HCT116 (cell line): ENCODE results near the gene SNRNP40. TPM values are rescaled to one million over a fixed set of nuclear protein-coding genes. Genes with fewer than 3 reads are reported as not detected.

ENCODE experiments used
- ATAC-seq: fragments of 200-7000 bp; cut with Tn5 transposase; 2 replicates; pipeline ENCODE4 v1.9.1; 2020; ENCODE audit warnings: mild to moderate bottlenecking, moderate library complexity
- BruUV-seq: library from RNA; stranded (reverse); fragments of 400-500 nt; replicated peaks from 2 replicates; lab custom pipeline; 2021; lab: Mats Ljungman, UMichigan
- CTCF ChIA-PET: fragments of 300-600 bp; sonication (Branson Sonifier 250); formaldehyde crosslinking; loops from one replicate; lab custom pipeline; 2021; ENCODE audit warnings: antibody characterized with exemption; lab: Charles Lee
- POLR2A ChIA-PET: fragments of 300-600, 350-600 bp; sonication (Branson Sonifier 250); formaldehyde crosslinking; loops from one replicate; lab custom pipeline; 2021; ENCODE audit warnings: antibody characterized with exemption; lab: Charles Lee
- RAD21 ChIA-PET, 2 experiments: fragments of 300-600 bp; sonication (Branson Sonifier 250); formaldehyde crosslinking; loops; one replicate each; lab custom pipeline; 2023; ENCODE audit warnings: low total read pairs in 2 of 2; ENCODE audit not compliant: uncharacterized antibody in 2 of 2, unreplicated experiment in 2 of 2, low non-redundant PET in 1 of 2; lab: Charles Lee
- DNase-seq: peaks from one replicate; pipeline ENCODE4 v3.0.0-alpha.2; 2010; ENCODE audit warnings: low read depth, low spot score
- H2AFZ ChIP-seq: fragments of 200-600 bp; shearing (Covaris generic), sonication (generic); 2 replicates; pipeline ENCODE4 v1.6.1; 2017; ENCODE audit warnings: low read depth, mixed run types, mixed read lengths, antibody characterized with exemption, low read length; ENCODE audit not compliant: poor library complexity, severe bottlenecking
- H3K27ac ChIP-seq: 2 replicates; pipeline ENCODE4 v1.5.1; 2012; ENCODE audit warnings: low read depth, low read length
- H3K27me3 ChIP-seq: fragments of 200-600 bp; sonication (generic); 2 replicates; pipeline ENCODE4 v1.6.1; 2016; ENCODE audit warnings: mixed run types, low read length, mixed read lengths; ENCODE audit not compliant: insufficient read depth
- H3K36me3 ChIP-seq, 2 experiments: fragments of 200-500 bp in 1 of 2; fragments of 200-600 bp in 1 of 2; sonication (Bioruptor generic) in 1 of 2; sonication (generic) in 1 of 2; 2 replicates each; pipeline versions ENCODE4 v1.5.1 to v1.6.1; 2014 to 2016; ENCODE audit warnings: low read length in 2 of 2, inconsistent platforms in 1 of 2, mixed read lengths in 1 of 2, mixed run types in 1 of 2; ENCODE audit not compliant: insufficient read depth in 2 of 2, control insufficient read depth in 1 of 2
- H3K4me1 ChIP-seq, 2 experiments: fragments of 200-600 bp in 1 of 2; sonication (generic) in 1 of 2; 2 replicates each; pipeline versions ENCODE4 v1.5.1 to v1.6.1; 2012 to 2017; ENCODE audit warnings: low read length in 2 of 2, inconsistent platforms in 1 of 2, mild to moderate bottlenecking in 1 of 2, mixed read lengths in 1 of 2, mixed run types in 1 of 2, moderate library complexity in 1 of 2; ENCODE audit not compliant: insufficient read depth in 2 of 2, control insufficient read depth in 1 of 2
- H3K4me2 ChIP-seq: fragments of 200-600 bp; sonication (generic); 2 replicates; pipeline ENCODE4 v1.6.1; 2017; ENCODE audit warnings: mixed run types, low read length, mixed read lengths
- H3K4me3 ChIP-seq, 2 experiments: fragments of 200-600 bp in 1 of 2; sonication (generic) in 1 of 2; replicated peaks in 1 of 2; 2 replicates each; pipeline ENCODE4 v1.5.1; 2011 to 2016; ENCODE audit warnings: low read length in 2 of 2, control low read depth in 1 of 2, low read depth in 1 of 2, mild to moderate bottlenecking in 1 of 2, mixed read lengths in 1 of 2, mixed run types in 1 of 2
- H3K79me2 ChIP-seq: fragments of 200-600 bp; sonication (generic); 2 replicates; pipeline ENCODE4 v1.6.1; 2017; ENCODE audit warnings: mild to moderate bottlenecking, mixed run types, low read length, moderate library complexity, mixed read lengths; ENCODE audit not compliant: insufficient read depth
- H3K9ac ChIP-seq: fragments of 200-600 bp; sonication (generic); 2 replicates; pipeline ENCODE4 v1.6.1; 2016; ENCODE audit warnings: low read length, mixed read lengths
- H3K9me2 ChIP-seq: fragments of 200-600 bp; sonication (generic), shearing (Covaris generic); 2 replicates; pipeline ENCODE4 v1.6.1; 2017; ENCODE audit warnings: mixed run types, mild to moderate bottlenecking, moderate library complexity; ENCODE audit not compliant: insufficient read depth
- H3K9me3 ChIP-seq, 2 experiments: fragments of 200-500 bp in 1 of 2; fragments of 200-600 bp in 1 of 2; sonication (Bioruptor generic) in 1 of 2; sonication (generic) in 1 of 2; 2 replicates each; pipeline ENCODE4 v1.6.1; 2014 to 2017; ENCODE audit warnings: low read length in 2 of 2, mixed read lengths in 2 of 2, inconsistent platforms in 1 of 2, low read depth in 1 of 2, mild to moderate bottlenecking in 1 of 2, mixed run types in 1 of 2, moderate library complexity in 1 of 2; ENCODE audit not compliant: control insufficient read depth in 1 of 2, insufficient read depth in 1 of 2
- H4K20me1 ChIP-seq: fragments of 200-600 bp; sonication (generic), shearing (Covaris generic); 2 replicates; pipeline ENCODE4 v1.6.1; 2017; ENCODE audit warnings: mixed run types, mild to moderate bottlenecking, moderate library complexity; ENCODE audit not compliant: insufficient read depth
- ZBTB33 ChIP-seq: IDR thresholded peaks from 2 replicates; pipeline ENCODE4 v1.6.1; 2011; ENCODE audit warnings: mild to moderate bottlenecking, low read length, moderate library complexity; ENCODE audit not compliant: insufficient replicate concordance; ENCODE audit errors: extremely low read depth
- ZFX ChIP-seq: fragments of 450-650 bp; IDR thresholded peaks from 2 replicates; pipeline ENCODE4 v1.6.1; 2017
- intact Hi-C: fragments of 100-400 bp; cut with micrococcal nuclease; formaldehyde crosslinking; loops from 2 replicates; pipeline ENCODE4 v1.10.0; 2022
- total RNA-seq: library from RNA; stranded (reverse); gene quantifications from one replicate; pipeline ENCODE4 v1.2.1, GENCODE V29; 2021; ENCODE audit not compliant: unreplicated experiment

SNRNP40 gene
- total RNA-seq, 1 experiment from 2014 or later, result 91.8 TPM

GRCh38 chr1:31297277-31298247 lies 974 bp upstream of the SNRNP40 start:
- Histone ChIP-seq H3K4me3 (peak overlapping the region; percentile 65 to 98), H3K79me2 (peaks cover 90% of the 10 kb centered on the region), H3K9me3 (no peaks in the 10 kb centered on the region), H3K4me1 (peaks cover 4 to 22% of the 10 kb centered on the region in 2 experiments; a peak in 3 of 4 replicates), H3K9me2 (no peaks in the 10 kb centered on the region), H3K36me3 (peaks cover 7 to 11% of the 10 kb centered on the region in 2 experiments; a peak in 3 of 4 replicates), H3K9ac (peak overlapping the region; percentile 97), H3K27me3 (no peaks in the 10 kb centered on the region), H3K4me2 (peak overlapping the region; percentile 73), H4K20me1 (no peaks in the 10 kb centered on the region), H2AFZ (no peak overlapping the region), H3K27ac (peak overlapping the region; percentile 40)
- TF ChIP-seq ZFX (0 out of 2 replicates have a peak, but pooled peaks have one; percentile 2), ZBTB33 (no peak)
- POLR2A ChIA-PET, result interaction anchor here (0.6 to 1.5 kb wide), 12 partner anchors 10 to 237 kb away, joined by 3 to 18 read pairs (median 4); no protein-coding TSS in a partner anchor
- CTCF ChIA-PET, result interaction anchor here (1.0 to 1.6 kb wide), 3 partner anchors 112 to 116 kb away, joined by 3 to 8 read pairs (median 8); no protein-coding TSS in a partner anchor
- BruUV-seq, result TSS peak; percentile 78
- DNase-seq (no peak), ATAC-seq (no peak)
- RAD21 ChIA-PET, result no interaction called here
- intact Hi-C loops, result no loop called here
